Activated gamma-delta T cell (primary cell): ENCODE measurements around the gene UCN.

Experiments
- DNase-seq: peaks from one replicate; lab custom pipeline; 2025; lab: John Stamatoyannopoulos, UW

The UCN gene

DNA sequence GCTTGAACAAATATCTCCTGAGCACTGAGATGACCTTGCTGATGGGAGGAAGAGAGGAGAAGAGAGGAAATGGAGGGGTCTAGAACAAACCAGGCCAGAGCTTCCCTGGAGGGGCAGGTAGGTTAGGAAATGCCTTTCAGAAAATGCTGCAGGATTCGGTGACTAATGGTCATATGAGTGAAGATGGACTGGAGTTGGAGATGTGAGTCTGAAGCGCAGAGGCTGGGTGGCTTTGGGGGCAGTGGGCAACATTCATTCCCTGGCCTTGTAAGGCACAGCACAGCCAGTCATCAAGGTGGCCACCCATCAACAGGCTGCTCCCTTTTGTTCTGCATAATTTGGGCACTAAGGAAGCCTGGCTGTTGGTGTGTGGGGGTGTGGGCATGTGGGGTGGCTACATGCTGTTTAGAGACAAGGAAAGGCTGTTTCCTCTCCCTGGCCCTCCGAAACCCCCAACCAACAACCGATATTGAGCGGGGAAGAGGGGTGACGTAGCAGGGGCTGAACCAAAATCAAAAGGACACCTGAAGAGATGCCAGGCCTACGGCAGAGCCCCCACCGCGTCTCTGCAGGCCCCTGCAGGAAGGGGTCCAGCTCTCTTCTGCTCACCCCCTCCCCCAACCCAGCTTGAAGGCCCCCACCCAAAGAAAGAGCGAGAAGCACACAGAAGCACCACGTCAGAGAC lies 46.9 kb downstream of the UCN start:
- no peak for DNase-seq

DNA sequence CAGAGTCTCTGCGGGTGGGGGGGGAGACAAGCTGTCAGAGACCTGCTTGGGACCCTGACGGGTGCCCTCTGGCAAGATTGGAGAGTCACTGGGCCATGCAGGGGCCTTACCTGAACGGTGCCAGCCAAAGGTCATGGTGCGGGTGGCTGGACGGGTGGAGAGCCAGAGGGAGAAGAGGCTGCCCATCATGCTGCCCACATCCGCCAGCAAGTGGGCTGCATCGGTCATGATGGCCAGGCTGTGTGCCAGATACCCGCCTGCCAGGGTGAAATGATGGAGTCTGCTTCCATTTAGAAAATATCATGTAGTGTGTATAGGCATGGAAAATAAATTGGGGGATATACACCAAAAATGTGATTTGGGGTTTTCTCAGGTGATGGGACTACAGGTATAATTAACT lies 50.2 kb downstream of the UCN start:
- no peak for DNase-seq
